ENCODE measurements around the gene RBM38.
A peak's percentile ranks its signal among the peaks of the same experiment; 100 is the strongest.

RBM38 gene

GRCh38 chr20:57374931-57375651 is 16.1 kb upstream of the RBM38 start:
- DNase-seq (ENCODE audit: low spot score): no peak

- DNase-seq (ENCODE audit: low spot score): no peak
These were observed 15.5 kb upstream of the RBM38 start for GRCh38 chr20:57375652-57376230.

GRCh38 chr20:57377350-57377749 is 13.8 kb upstream of the RBM38 start:
- DNase-seq (ENCODE audit: low spot score): no peak

GRCh38 chr20:57378107-57378506 is 13.1 kb upstream of the RBM38 start:
- no peak for DNase-seq (ENCODE audit: low spot score)

GRCh38 chr20:57378646-57379262 is 12.4 kb upstream of the RBM38 start:
- DNase-seq (ENCODE audit: low spot score): no peak

- DNase-seq (ENCODE audit: low spot score): no peak
These were observed 11.9 kb upstream of the RBM38 start for GRCh38 chr20:57379263-57379647.

GRCh38 chr20:57380081-57380750 is 11.0 kb upstream of the RBM38 start:
- DNase-seq (ENCODE audit: low spot score): no peak

- DNase-seq (ENCODE audit: low spot score): peak; percentile 83
These were observed 9.3 kb upstream of the RBM38 start for GRCh38 chr20:57381596-57382503.

GRCh38 chr20:57382516-57382915 is 8.7 kb upstream of the RBM38 start:
- DNase-seq (ENCODE audit: low spot score): no peak

GRCh38 chr20:57383447-57384347 is 7.5 kb upstream of the RBM38 start:
- no peak for DNase-seq (ENCODE audit: low spot score)

- no peak for DNase-seq (ENCODE audit: low spot score)
These were observed 6.7 kb upstream of the RBM38 start for GRCh38 chr20:57384486-57384885.

- no peak for DNase-seq (ENCODE audit: low spot score)
These were observed 6.0 kb upstream of the RBM38 start for GRCh38 chr20:57384953-57385761.

GRCh38 chr20:57385940-57386339 is 5.3 kb upstream of the RBM38 start:
- DNase-seq (ENCODE audit: low spot score): no peak

GRCh38 chr20:57386762-57387161 is 4.4 kb upstream of the RBM38 start:
- DNase-seq (ENCODE audit: low spot score): no peak

- no peak for DNase-seq (ENCODE audit: low spot score)
These were observed 3.7 kb upstream of the RBM38 start for GRCh38 chr20:57387463-57387862.

- DNase-seq (ENCODE audit: low spot score): no peak
These were observed 3.2 kb upstream of the RBM38 start for GRCh38 chr20:57387945-57388371.

- peak; percentile 62 for DNase-seq (ENCODE audit: low spot score)
These were observed 2.1 kb upstream of the RBM38 start for GRCh38 chr20:57388953-57389694.

GRCh38 chr20:57389695-57390603 is 1.2 kb upstream of the RBM38 start:
- DNase-seq (ENCODE audit: low spot score): peak; percentile 50

Data from CD4-positive, alpha-beta T cell treated with Interleukin-6 at 100 ng/mL for 8 hours (primary cell).